Measurements from ENCODE around the gene ZNF296.

The ZNF296 gene

DNA sequence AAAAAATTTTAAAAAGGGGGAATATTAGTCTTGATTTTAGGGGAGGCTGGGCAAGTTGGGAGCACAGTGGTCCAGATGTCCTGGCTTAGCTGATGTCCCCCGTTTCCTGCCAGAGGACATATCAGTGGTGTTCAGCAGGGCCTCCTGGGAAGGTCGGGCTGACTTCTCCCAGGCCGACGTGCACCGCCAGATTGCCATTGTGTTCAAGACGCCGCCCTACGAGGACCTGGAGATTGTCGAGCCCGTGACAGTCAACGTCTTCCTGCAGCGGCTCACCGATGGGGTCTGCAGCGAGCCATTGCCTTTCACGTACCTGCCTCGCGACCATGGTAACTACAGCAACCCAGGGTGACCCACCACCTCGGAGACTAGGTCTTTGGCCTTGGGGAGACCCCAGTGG, 43.9 kb downstream of the ZNF296 start:
- H2AFZ ChIP-seq (ENCODE audit: low read depth, low read length), result no peak overlapping the region
- H3K27me3 ChIP-seq (ENCODE audit: insufficient read depth, low read length), result no peaks in the 10 kb centered on the region
- H3K4me3 ChIP-seq (ENCODE audit: low read length), result no peak overlapping the region
- H3K9me3 ChIP-seq (ENCODE audit: low read length), result peaks cover 4% of the 10 kb centered on the region
- peaks cover 3% of the 10 kb centered on the region for H3K36me3 ChIP-seq (ENCODE audit: insufficient read depth, low read length)
- no peaks in the 10 kb centered on the region for H3K4me1 ChIP-seq (ENCODE audit: insufficient read depth, low read length)

GRCh38 chr19:45030825-45031224, 45.5 kb downstream of the ZNF296 start:
- Histone ChIP-seq H3K9me3 (ENCODE audit: low read length) (peaks cover 4% of the 10 kb centered on the region), H3K36me3 (ENCODE audit: insufficient read depth, low read length) (peaks cover 2% of the 10 kb centered on the region), H3K4me1 (ENCODE audit: insufficient read depth, low read length) (no peaks in the 10 kb centered on the region), H3K27me3 (ENCODE audit: insufficient read depth, low read length) (no peaks in the 10 kb centered on the region), H2AFZ (ENCODE audit: low read depth, low read length) (no peak overlapping the region), H3K4me3 (ENCODE audit: low read length) (no peak overlapping the region)

DNA sequence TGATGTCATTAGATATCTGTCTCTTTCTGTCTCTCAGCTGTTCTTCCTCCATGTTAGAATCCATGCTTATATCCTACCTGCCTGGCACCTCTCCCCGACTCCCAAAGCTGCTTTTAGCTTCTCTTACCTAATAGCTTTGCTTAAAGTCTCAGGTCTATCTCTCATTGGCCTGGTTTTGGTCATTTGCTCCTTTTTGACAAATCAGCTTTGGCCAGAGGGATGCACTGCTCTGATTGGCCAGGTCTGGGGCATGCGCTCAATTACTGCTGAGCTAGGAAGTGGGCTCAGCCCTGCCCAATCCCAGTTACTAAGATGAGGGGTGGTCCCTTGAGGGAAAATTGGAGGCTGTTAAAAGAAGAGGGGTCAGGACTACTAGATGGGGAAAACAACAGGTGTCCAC, 48.9 kb downstream of the ZNF296 start:
- H2AFZ ChIP-seq (ENCODE audit: low read depth, low read length), result no peak overlapping the region
- no peaks in the 10 kb centered on the region for H3K27me3 ChIP-seq (ENCODE audit: insufficient read depth, low read length)
- no peaks in the 10 kb centered on the region for H3K4me1 ChIP-seq (ENCODE audit: insufficient read depth, low read length)
- peaks cover 4% of the 10 kb centered on the region for H3K9me3 ChIP-seq (ENCODE audit: low read length)
- H3K36me3 ChIP-seq (ENCODE audit: insufficient read depth, low read length), result no peaks in the 10 kb centered on the region
- no peak overlapping the region for H3K4me3 ChIP-seq (ENCODE audit: low read length)

DNA sequence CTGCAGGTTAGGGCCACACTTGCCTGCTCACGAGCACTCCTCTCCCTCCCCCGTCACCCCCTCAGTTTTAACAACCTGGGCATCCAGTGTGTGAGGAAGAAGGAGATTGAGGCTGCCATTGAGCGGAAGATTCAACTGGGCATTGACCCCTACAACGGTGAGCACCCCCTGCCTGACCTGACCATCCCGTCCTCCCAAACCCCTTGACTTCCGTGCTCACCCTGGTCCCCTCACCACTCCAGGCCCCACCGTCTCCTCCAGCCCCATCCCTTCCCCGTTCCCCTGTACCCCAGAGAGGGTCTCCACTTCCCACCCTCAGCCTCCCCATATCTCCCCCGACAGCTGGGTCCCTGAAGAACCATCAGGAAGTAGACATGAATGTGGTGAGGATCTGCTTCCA, 51.0 kb downstream of the ZNF296 start:
- H3K9me3 ChIP-seq (ENCODE audit: low read length), result no peaks in the 10 kb centered on the region
- H3K36me3 ChIP-seq (ENCODE audit: insufficient read depth, low read length), result no peaks in the 10 kb centered on the region
- no peaks in the 10 kb centered on the region for H3K4me1 ChIP-seq (ENCODE audit: insufficient read depth, low read length)
- no peak overlapping the region for H3K4me3 ChIP-seq (ENCODE audit: low read length)
- H3K27me3 ChIP-seq (ENCODE audit: insufficient read depth, low read length), result no peaks in the 10 kb centered on the region
- no peak overlapping the region for H2AFZ ChIP-seq (ENCODE audit: low read depth, low read length)

DNA sequence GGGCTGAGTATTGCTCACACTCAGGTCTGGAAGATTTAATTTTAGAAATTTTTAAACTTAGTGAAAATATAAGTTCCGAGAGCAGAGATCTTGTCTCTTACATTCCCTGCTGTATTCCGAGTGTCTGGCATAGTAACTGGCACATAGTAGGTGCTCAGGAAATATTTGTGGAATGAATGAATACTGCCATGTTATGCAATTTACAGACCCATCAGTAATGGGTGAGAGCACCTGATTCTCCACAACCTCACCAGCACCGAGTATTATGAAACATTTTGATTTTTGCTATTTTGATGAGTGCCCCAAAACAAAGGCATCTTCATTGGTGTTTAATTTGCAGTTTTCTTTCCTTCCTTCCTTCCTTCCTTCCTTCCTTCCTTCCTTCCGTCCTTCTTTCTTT, 53.2 kb downstream of the ZNF296 start:
- Histone ChIP-seq H2AFZ (ENCODE audit: low read depth, low read length) (no peak overlapping the region), H3K9me3 (ENCODE audit: low read length) (no peaks in the 10 kb centered on the region), H3K4me3 (ENCODE audit: low read length) (no peak overlapping the region), H3K27me3 (ENCODE audit: insufficient read depth, low read length) (no peaks in the 10 kb centered on the region), H3K4me1 (ENCODE audit: insufficient read depth, low read length) (no peaks in the 10 kb centered on the region), H3K36me3 (ENCODE audit: insufficient read depth, low read length) (no peaks in the 10 kb centered on the region)

DNA sequence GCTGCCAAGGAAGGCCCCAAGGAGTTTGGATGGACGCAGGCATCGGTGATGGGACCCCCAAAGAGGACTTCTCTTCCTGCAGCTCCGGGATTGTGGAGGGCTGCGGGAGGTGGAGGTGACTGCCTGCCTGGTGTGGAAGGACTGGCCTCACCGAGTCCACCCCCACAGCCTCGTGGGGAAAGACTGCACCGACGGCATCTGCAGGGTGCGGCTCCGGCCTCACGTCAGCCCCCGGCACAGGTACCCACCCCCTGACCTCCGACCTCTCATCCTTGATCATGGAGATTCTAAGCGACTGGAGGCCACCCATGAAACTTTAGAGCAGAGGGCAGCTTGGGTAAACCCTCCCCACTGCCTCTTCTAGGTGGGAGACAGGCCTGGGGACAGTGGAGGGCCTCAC, 54.3 kb downstream of the ZNF296 start:
- Histone ChIP-seq H3K36me3 (ENCODE audit: insufficient read depth, low read length) (no peaks in the 10 kb centered on the region), H3K4me1 (ENCODE audit: insufficient read depth, low read length) (no peaks in the 10 kb centered on the region), H2AFZ (ENCODE audit: low read depth, low read length) (no peak overlapping the region), H3K4me3 (ENCODE audit: low read length) (no peak overlapping the region), H3K9me3 (ENCODE audit: low read length) (no peaks in the 10 kb centered on the region), H3K27me3 (ENCODE audit: insufficient read depth, low read length) (no peaks in the 10 kb centered on the region)

All from neuron (in vitro differentiated cells).